HepG2 (cell line): Measurements from ENCODE around the gene CDH13. TPM values are rescaled to one million over a fixed set of nuclear protein-coding genes. Genes with fewer than 3 reads are reported as not detected.

Experiments used
- ATAC-seq: fragments of 200-7000 bp; cut with Tn5 transposase; 3 replicates; pipeline ENCODE4 v1.9.1; 2020; ENCODE audit warnings: mild to moderate bottlenecking, moderate library complexity
- BruUV-seq: library from RNA; stranded (reverse); fragments of 400-500 nt; replicated peaks from 2 replicates; lab custom pipeline; 2021; lab: Mats Ljungman, UMichigan
- CTCF ChIA-PET: fragments of 300-600 bp; formaldehyde crosslinking; extraction: SDS; loops from one replicate; lab custom pipeline; 2021; ENCODE audit warnings: low total read pairs, inconsistent platforms, low intra/inter-chr PET ratio; lab: Yijun Ruan, JAX
- POLR2A ChIA-PET: fragments of 350-600 bp; sonication (Branson Sonifier 250); formaldehyde crosslinking; loops from one replicate; lab custom pipeline; 2020; ENCODE audit warnings: antibody characterized with exemption, inconsistent platforms; lab: Yijun Ruan, JAX
- DNase-seq: peaks from one replicate; pipeline ENCODE4 v3.0.0-alpha.2; 2015; ENCODE audit warnings: low spot score
- FAIRE-seq: peaks from 3 replicates; lab custom pipeline; 2011; peaks lifted over from hg19 to GRCh38; lab: Jason Lieb, UNC
- H2AFZ ChIP-seq: one replicate; pipeline ENCODE4 v1.6.1; 2011; ENCODE audit warnings: low read length, inconsistent platforms
- H3K27ac ChIP-seq: fragments of 300-600 bp; 3 replicates; pipeline ENCODE4 v1.8.0; 2011; ENCODE audit warnings: mixed run types, mild to moderate bottlenecking, mixed read lengths, low read length, inconsistent platforms; ENCODE audit not compliant: insufficient read depth; ENCODE audit errors: extremely low read length
- H3K27me3 ChIP-seq, 2 experiments: fragments of 200-600 bp in 1 of 2; 2 replicates in 1 of 2; 3 replicates in 1 of 2; pipeline versions ENCODE4 v1.6.0 to v1.8.0; 2011; ENCODE audit warnings: low read length in 2 of 2, mild to moderate bottlenecking in 2 of 2, moderate library complexity in 2 of 2, inconsistent platforms in 1 of 2; ENCODE audit not compliant: insufficient read depth in 2 of 2, control insufficient read depth in 1 of 2
- H3K36me3 ChIP-seq, 2 experiments: fragments of 200-600 bp in 1 of 2; replicated peaks in 1 of 2; 2 replicates in 1 of 2; 3 replicates in 1 of 2; pipeline versions ENCODE4 v1.5.1 to v1.8.0; 2011; ENCODE audit warnings: low read length in 2 of 2, inconsistent platforms in 1 of 2; ENCODE audit not compliant: insufficient read depth in 2 of 2, control insufficient read depth in 1 of 2
- H3K4me1 ChIP-seq: 2 replicates; pipeline ENCODE4 v1.5.1; 2012; ENCODE audit warnings: low read length, inconsistent platforms; ENCODE audit not compliant: insufficient read depth
- H3K4me2 ChIP-seq: 2 replicates; pipeline ENCODE4 v1.6.0; 2011; ENCODE audit warnings: low read depth, low read length, inconsistent platforms
- H3K4me3 ChIP-seq, 3 experiments: fragments of 200-600 bp in 1 of 3; sonication (generic), shearing (Covaris generic) in 1 of 3; replicated peaks in 1 of 3; 2 replicates each; pipeline ENCODE4 v1.5.1; 2011 to 2016; ENCODE audit warnings: low read length in 3 of 3, inconsistent platforms in 2 of 3, low read depth in 2 of 3, mild to moderate bottlenecking in 2 of 3, control low read depth in 1 of 3, mixed read lengths in 1 of 3; ENCODE audit not compliant: insufficient read depth in 1 of 3
- H3K79me2 ChIP-seq: one replicate; pipeline ENCODE4 v1.6.1; 2011; ENCODE audit warnings: low read length, inconsistent platforms; ENCODE audit not compliant: insufficient read depth
- H3K9ac ChIP-seq: 2 replicates; pipeline ENCODE4 v1.6.0; 2011; ENCODE audit warnings: mild to moderate bottlenecking, low read depth, low read length, inconsistent platforms; ENCODE audit not compliant: insufficient read depth
- H3K9me3 ChIP-seq: 2 replicates; pipeline ENCODE4 v1.5.1; 2012; ENCODE audit warnings: mild to moderate bottlenecking, low read length
- H4K20me1 ChIP-seq: 2 replicates; pipeline ENCODE4 v1.6.0; 2011; ENCODE audit warnings: inconsistent platforms, mild to moderate bottlenecking, low read length, moderate library complexity; ENCODE audit not compliant: insufficient read depth
- E2F2 ChIP-seq: sonication (generic); formaldehyde crosslinking; IDR thresholded peaks from 2 replicates; pipeline ENCODE4 v1.4.0; 2020; ENCODE audit warnings: missing genetic modification reagents, borderline replicate concordance
- MAZ ChIP-seq, 2 experiments: sonication (generic) in 1 of 2; formaldehyde crosslinking in 1 of 2; IDR thresholded peaks; 2 replicates each; pipeline versions ENCODE4 v1.5.0 to v1.6.1; 2012 to 2020; ENCODE audit warnings: low read depth in 2 of 2, mild to moderate bottlenecking in 2 of 2, borderline replicate concordance in 1 of 2, improper control_type of control experiment in 1 of 2, low read length in 1 of 2, missing genetic modification reagents in 1 of 2, moderate library complexity in 1 of 2
- MTF2 ChIP-seq: sonication (generic); formaldehyde crosslinking; IDR thresholded peaks from 2 replicates; pipeline ENCODE4 v1.5.0; 2020; ENCODE audit warnings: missing genetic modification reagents, borderline replicate concordance
- SMAD9 ChIP-seq: sonication (generic); formaldehyde crosslinking; IDR thresholded peaks from 2 replicates; pipeline ENCODE4 v1.5.1; 2020; ENCODE audit warnings: mild to moderate bottlenecking, missing genetic modification reagents
- SOX13 ChIP-seq, 3 experiments: fragments of 450-650 bp in 1 of 3; sonication (generic) in 1 of 3; formaldehyde crosslinking in 1 of 3; IDR thresholded peaks in 2 of 3; conservative IDR thresholded peaks in 1 of 3; 2 replicates each; pipeline versions ENCODE4 v1.5.0 to v1.6.1; 2016 to 2020; ENCODE audit warnings: antibody characterized with exemption in 1 of 3, mild to moderate bottlenecking in 1 of 3, missing compliant biosample characterization in 1 of 3, missing genetic modification reagents in 1 of 3, moderate library complexity in 1 of 3
- STAT6 ChIP-seq: sonication (generic); formaldehyde crosslinking; IDR thresholded peaks from 2 replicates; pipeline ENCODE4 v1.4.0; 2020; ENCODE audit warnings: missing genetic modification reagents, mild to moderate bottlenecking, borderline replicate concordance
- TGIF2 ChIP-seq: IDR thresholded peaks from 2 replicates; pipeline ENCODE4 v1.6.1; 2016; ENCODE audit warnings: control low read depth, missing compliant biosample characterization
- ZNF253 ChIP-seq: sonication (generic); formaldehyde crosslinking; IDR thresholded peaks from 2 replicates; pipeline ENCODE4 v1.8.0; 2022; ENCODE audit warnings: mild to moderate bottlenecking, missing genetic modification reagents, borderline replicate concordance
- ZNF30 ChIP-seq: sonication (generic); formaldehyde crosslinking; IDR thresholded peaks from 2 replicates; pipeline ENCODE4 v1.5.0; 2020; ENCODE audit warnings: mild to moderate bottlenecking, missing genetic modification reagents
- ZSCAN29 ChIP-seq: sonication (generic); formaldehyde crosslinking; conservative IDR thresholded peaks from 2 replicates; pipeline ENCODE4 v1.4.0; 2020; ENCODE audit warnings: mild to moderate bottlenecking, missing genetic modification reagents
- ZSCAN9 ChIP-seq: IDR thresholded peaks from 2 replicates; pipeline ENCODE4 v1.6.1; 2016; ENCODE audit warnings: borderline replicate concordance
- WGBS: methylation state at CpG from one replicate; pipeline ENCODE4 v1.1.6; 2017; ENCODE audit warnings: low lambda C conversion rate; 5-methylcytosine and 5-hydroxymethylcytosine counted together
- in situ Hi-C: cut with HindIII; loops from 2 replicates; pipeline ENCODE4 v1.10.0; 2017; ENCODE audit warnings: low pct_unique_long_range_greater_than_20kb; ENCODE audit not compliant: extremely low pct_ligation_motif_present
- intact Hi-C: fragments of 100-400 bp; cut with micrococcal nuclease; formaldehyde crosslinking; loops from one replicate; pipeline ENCODE4 v1.10.0; 2022; ENCODE audit not compliant: unreplicated experiment
- polyA plus RNA-seq, 8 experiments: library from polyadenylated mRNA; depleted of rRNA in 3 of 8; stranded (reverse) in 7 of 8; unstranded in 1 of 8; fragments of >200 nt; fragmentation: Illumina TruSeq in 4 of 8; extraction: Trizol in 4 of 8; gene quantifications; 2 replicates each; pipeline versions ENCODE4 v1.2.1 to v1.2.3, GENCODE V29; 2011 to 2016; ENCODE audit warnings: low read depth in 4 of 8, missing spikeins in 1 of 8, mixed read lengths in 1 of 8; ENCODE audit not compliant: insufficient read depth in 1 of 8
- total RNA-seq, 5 experiments: library from RNA; depleted of rRNA; stranded (reverse); fragments of >200 nt; fragmentation: Illumina TruSeq; extraction: Trizol; gene quantifications; 2 replicates each; pipeline ENCODE4 v1.2.3, GENCODE V29; 2016; ENCODE audit warnings: low read depth in 1 of 5

The CDH13 gene
- total and polyA plus RNA-seq, 2 of the 13 experiments (the other 11 are each of a cell fraction or from before 2014, with no cell fraction given) = not detected

GRCh38 chr16:83136419-83136818, 509.6 kb downstream of the CDH13 start:
- no TSS peak for BruUV-seq
- no peaks in the 10 kb centered on the region for H4K20me1 ChIP-seq
- H3K9ac ChIP-seq = no peak overlapping the region
- ATAC-seq (no peak; the same call in 2 of the 3 replicates), DNase-seq (no peak), FAIRE-seq (no peak)
- H3K4me2 ChIP-seq = peak overlapping the region; percentile 69
- in situ Hi-C loops = no loop called here
- intact Hi-C loops = no loop called here
- WGBS = 80% methylated on average over 7 of the region's 9 CpGs
- no peaks in the 10 kb centered on the region for H3K36me3 ChIP-seq
- TF ChIP-seq ZSCAN9 (CRISPR knock-in tag) (no peak), SMAD9 (CRISPR knock-in tag) (no peak), MAZ (IDR thresholded peaks at IDR 0.05; ENCODE audit: borderline replicate concordance, low read depth, low read length) (no peak), MAZ (CRISPR knock-in tag; IDR thresholded peaks at IDR 0.05; ENCODE audit: low read depth) (no peak), E2F2 (no peak), ZNF30 (CRISPR knock-in tag) (no peak), ZSCAN29 (no peak), STAT6 (CRISPR knock-in tag) (no peak), SOX13 (IDR thresholded peaks at IDR 0.05) (no peak), SOX13 (CRISPR knock-in tag; conservative IDR thresholded peaks at IDR 0.05 in 1 of 2, IDR thresholded peaks at IDR 0.05 in 1 of 2) (no peak), TGIF2 (CRISPR knock-in tag) (no peak), MTF2 (no peak), ZNF253 (no peak)
- H3K4me1 ChIP-seq = peaks cover 25% of the 10 kb centered on the region
- no peak overlapping the region for H2AFZ ChIP-seq
- H3K9me3 ChIP-seq = no peaks in the 10 kb centered on the region
- H3K27ac ChIP-seq = no peak overlapping the region
- no peaks in the 10 kb centered on the region; a peak in 1 of 5 replicates for H3K27me3 ChIP-seq
- no peaks in the 10 kb centered on the region for H3K79me2 ChIP-seq
- POLR2A ChIA-PET = no interaction called here
- CTCF ChIA-PET = no interaction called here
- H3K4me3 ChIP-seq = peak overlapping the region in 1 of 3 experiments; percentile 39; a peak in 1 of 6 replicates
